ENCODE results near the gene PDXK. TPM values are rescaled to one million over a fixed set of nuclear protein-coding genes. Genes with fewer than 3 reads are reported as not detected.

The PDXK gene
- total and polyA plus RNA-seq, 10 of the 15 experiments (the other 5 are each of a cell fraction or from before 2014, with no cell fraction given) = 3.7 to 141 (median 60.0) TPM

- no peak; the same call in 1 of the 2 replicates for TF ChIP-seq PKNOX1 (IDR thresholded peaks at IDR 0.05)
- TF ChIP-seq CHD2 (IDR thresholded peaks at IDR 0.05; ENCODE audit: borderline replicate concordance, low read depth, low read length) = no peak
- no peak for TF ChIP-seq RFX5 (IDR thresholded peaks at IDR 0.05; ENCODE audit: low read depth, low read length)
- TF ChIP-seq, protein P1, sequence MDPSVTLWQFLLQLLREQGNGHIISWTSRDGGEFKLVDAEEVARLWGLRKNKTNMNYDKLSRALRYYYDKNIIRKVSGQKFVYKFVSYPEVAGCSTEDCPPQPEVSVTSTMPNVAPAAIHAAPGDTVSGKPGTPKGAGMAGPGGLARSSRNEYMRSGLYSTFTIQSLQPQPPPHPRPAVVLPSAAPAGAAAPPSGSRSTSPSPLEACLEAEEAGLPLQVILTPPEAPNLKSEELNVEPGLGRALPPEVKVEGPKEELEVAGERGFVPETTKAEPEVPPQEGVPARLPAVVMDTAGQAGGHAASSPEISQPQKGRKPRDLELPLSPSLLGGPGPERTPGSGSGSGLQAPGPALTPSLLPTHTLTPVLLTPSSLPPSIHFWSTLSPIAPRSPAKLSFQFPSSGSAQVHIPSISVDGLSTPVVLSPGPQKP (IDR thresholded peaks at IDR 0.05; ENCODE audit: low read depth, low read length) = no peak
- no peak for TF ChIP-seq KDM1A (IDR thresholded peaks at IDR 0.05; ENCODE audit: borderline replicate concordance)
- no peak for TF ChIP-seq TAF1 (IDR thresholded peaks at IDR 0.05; ENCODE audit: borderline replicate concordance, low read depth, low read length)
- no peak for TF ChIP-seq FOS (IDR thresholded peaks at IDR 0.05; ENCODE audit: borderline replicate concordance, extremely low read depth, insufficient read length)
- TF ChIP-seq POU2F2 (IDR thresholded peaks at IDR 0.05; ENCODE audit: borderline replicate concordance, low read depth, low read length) = peak; percentile 49; the same call in 1 of the 3 replicates
- peak; percentile 81 for TF ChIP-seq NR2F1 (conservative IDR thresholded peaks at IDR 0.05)
- peak; percentile 49; the same call in 1 of the 2 replicates for TF ChIP-seq JUNB (IDR thresholded peaks at IDR 0.05)
- TF ChIP-seq, protein P2, sequence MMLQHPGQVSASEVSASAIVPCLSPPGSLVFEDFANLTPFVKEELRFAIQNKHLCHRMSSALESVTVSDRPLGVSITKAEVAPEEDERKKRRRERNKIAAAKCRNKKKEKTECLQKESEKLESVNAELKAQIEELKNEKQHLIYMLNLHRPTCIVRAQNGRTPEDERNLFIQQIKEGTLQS (IDR thresholded peaks at IDR 0.05; ENCODE audit: borderline replicate concordance, extremely low read depth, low read depth, low read length) = no peak
- TF ChIP-seq ESRRA (IDR thresholded peaks at IDR 0.05; ENCODE audit: low read length) = no peak
- no peak for TF ChIP-seq RBBP5 (conservative IDR thresholded peaks at IDR 0.05)
- TF ChIP-seq HDGF (IDR thresholded peaks at IDR 0.05) = no peak
- TF ChIP-seq RAD51 (IDR thresholded peaks at IDR 0.05) = no peak
- TF ChIP-seq STAT1 (conservative IDR thresholded peaks at IDR 0.05) = no peak
- TF ChIP-seq ZBTB4 (CRISPR knock-in tag; IDR thresholded peaks at IDR 0.05) = no peak
- no peak for TF ChIP-seq CEBPZ (IDR thresholded peaks at IDR 0.05; ENCODE audit: low read depth, low read length)
- TF ChIP-seq, protein P3, sequence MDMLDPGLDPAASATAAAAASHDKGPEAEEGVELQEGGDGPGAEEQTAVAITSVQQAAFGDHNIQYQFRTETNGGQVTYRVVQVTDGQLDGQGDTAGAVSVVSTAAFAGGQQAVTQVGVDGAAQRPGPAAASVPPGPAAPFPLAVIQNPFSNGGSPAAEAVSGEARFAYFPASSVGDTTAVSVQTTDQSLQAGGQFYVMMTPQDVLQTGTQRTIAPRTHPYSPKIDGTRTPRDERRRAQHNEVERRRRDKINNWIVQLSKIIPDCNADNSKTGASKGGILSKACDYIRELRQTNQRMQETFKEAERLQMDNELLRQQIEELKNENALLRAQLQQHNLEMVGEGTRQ (IDR thresholded peaks at IDR 0.05; ENCODE audit: borderline replicate concordance, low read depth, low read length) = no peak
Measured at GRCh38 chr21:43716376-43717165, 2.4 kb upstream of the PDXK start (continued).

Data from GM12878 (cell line).